SJSA1 (cell line): ENCODE data around the gene RPN2. TPM values are rescaled to one million over a fixed set of nuclear protein-coding genes. Genes with fewer than 3 reads are reported as not detected.
A peak's percentile ranks its signal among the peaks of the same experiment; 100 is the strongest.
"Not testable (repeated sequence)": the region's sequence is repeated elsewhere in the genome, so short reads cannot be mapped to it uniquely, and the experiment has no call there.

Source experiments
- DNase-seq, 2 experiments: peaks; one replicate each; pipeline ENCODE4 v3.0.0-alpha.2; 2015 to 2020; ENCODE audit warnings: low spot score in 2 of 2, low read depth in 1 of 2
- H3K27ac ChIP-seq: fragments of 250-450 bp; sonication (Bioruptor Pico); 2 replicates; pipeline ENCODE4 v1.5.1; 2020; ENCODE audit warnings: mild to moderate bottlenecking, moderate library complexity
- H3K27me3 ChIP-seq: fragments of 250-450 bp; sonication (Bioruptor Pico); replicated peaks from 2 replicates; pipeline ENCODE4 v1.5.1; 2020; ENCODE audit warnings: mild to moderate bottlenecking, moderate library complexity
- H3K36me3 ChIP-seq: fragments of 250-450 bp; sonication (Bioruptor Pico); 2 replicates; pipeline ENCODE4 v1.5.1; 2020; ENCODE audit warnings: mild to moderate bottlenecking
- H3K4me1 ChIP-seq: fragments of 250-450 bp; sonication (Bioruptor Pico); replicated peaks from 2 replicates; pipeline ENCODE4 v1.6.1; 2021; ENCODE audit warnings: mild to moderate bottlenecking
- H3K4me3 ChIP-seq: fragments of 250-450 bp; sonication (Bioruptor Pico); 2 replicates; pipeline ENCODE4 v1.5.1; 2020; ENCODE audit warnings: mild to moderate bottlenecking
- H3K9me3 ChIP-seq: fragments of 250-450 bp; sonication (Bioruptor Pico); replicated peaks from 2 replicates; pipeline ENCODE4 v1.5.1; 2020; ENCODE audit warnings: mild to moderate bottlenecking
- total RNA-seq: library from RNA; depleted of rRNA; stranded (reverse); fragments of >200 nt; shearing (Covaris generic); gene quantifications from 2 replicates; pipeline ENCODE4 v1.2.3, GENCODE V29; 2014; rRNA removed

Gene RPN2
- 353 and 402 TPM in 2 replicates for total RNA-seq

- Histone ChIP-seq H3K27me3 (no peaks in the 10 kb centered on the region), H3K9me3 (no peaks in the 10 kb centered on the region), H3K4me1 (peaks cover 10% of the 10 kb centered on the region), H3K4me3 (peak within 1 kb of the TSS; percentile 86), H3K27ac (peak within 1 kb of the TSS; percentile 99), H3K36me3 (peaks cover 32% of the 10 kb centered on the region)
- peak; percentile 98 to 99 for DNase-seq
Observed at GRCh38 chr20:37178839-37179682, at the start of gene RPN2, which contains the start of gene MROH8. Gene RPN2, plus strand, starts transcription at chr20:37179330. Its CDS starts 27 bp downstream, at chr20:37179357. Gene MROH8, minus strand, starts transcription at chr20:37179548.

DNA sequence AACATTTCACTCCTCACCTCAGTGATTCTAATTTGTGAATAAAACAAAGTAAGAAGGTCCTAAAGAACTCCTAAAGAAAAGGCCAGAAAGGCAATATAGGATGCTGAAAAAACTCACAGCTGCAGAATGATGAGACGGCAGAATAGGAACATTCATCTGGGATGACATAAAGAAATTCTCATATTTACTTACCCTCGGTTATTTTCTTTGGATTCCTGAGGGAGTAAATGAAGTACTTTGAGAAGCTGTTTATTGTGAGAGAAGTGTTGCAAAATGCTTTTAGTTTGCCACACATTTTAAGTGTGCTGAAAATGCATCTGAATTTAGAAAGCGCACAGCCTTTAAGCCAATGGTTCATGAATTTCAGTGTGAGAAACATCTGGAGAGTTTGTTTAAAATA lies 47.6 kb upstream of the RPN2 start:
- H3K4me1 ChIP-seq, result no peaks in the 10 kb centered on the region
- no peak for DNase-seq
- no peak overlapping the region for H3K27ac ChIP-seq
- no peaks in the 10 kb centered on the region for H3K36me3 ChIP-seq
- H3K27me3 ChIP-seq, result 0 out of 2 replicates have a peak, but pooled peaks cover 3% of the 10 kb centered on the region
- no peaks in the 10 kb centered on the region for H3K9me3 ChIP-seq
- H3K4me3 ChIP-seq, result no peak overlapping the region

GRCh38 chr20:37133952-37134351 lies 45.2 kb upstream of the RPN2 start:
- H3K9me3 ChIP-seq, result no peaks in the 10 kb centered on the region
- no peaks in the 10 kb centered on the region for H3K4me1 ChIP-seq
- H3K36me3 ChIP-seq, result no peaks in the 10 kb centered on the region
- H3K4me3 ChIP-seq, result no peak overlapping the region
- 0 out of 2 replicates have a peak, but pooled peaks cover 3% of the 10 kb centered on the region for H3K27me3 ChIP-seq
- DNase-seq, result no peak
- no peak overlapping the region for H3K27ac ChIP-seq

- H3K27ac ChIP-seq, result no peak overlapping the region
- no peaks in the 10 kb centered on the region for H3K9me3 ChIP-seq
- H3K36me3 ChIP-seq, result no peaks in the 10 kb centered on the region
- H3K4me1 ChIP-seq, result no peaks in the 10 kb centered on the region
- DNase-seq, result no peak
- H3K27me3 ChIP-seq, result 0 out of 2 replicates have a peak, but pooled peaks cover 3% of the 10 kb centered on the region
- no peak overlapping the region for H3K4me3 ChIP-seq
Observed at GRCh38 chr20:37137547-37137946, 41.6 kb upstream of the RPN2 start.

DNA sequence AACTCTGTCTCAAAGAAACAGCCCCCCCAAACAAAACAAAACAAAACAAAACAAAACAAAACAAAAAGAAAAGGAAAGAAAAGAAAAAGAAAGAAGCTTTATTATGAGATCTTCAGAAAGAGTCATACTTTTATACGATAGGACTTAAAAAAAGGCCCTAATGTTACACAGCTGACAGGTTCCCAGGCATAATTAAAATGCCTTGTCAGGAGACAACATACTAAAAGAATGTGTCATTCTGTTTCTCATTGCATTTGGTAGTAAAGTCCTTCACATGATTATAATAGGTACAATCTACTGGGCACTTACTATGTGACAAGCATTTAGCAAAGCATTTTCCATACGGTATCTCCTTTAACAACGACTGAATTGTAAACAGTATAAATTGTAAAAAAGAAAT lies 36.4 kb upstream of the RPN2 start:
- Histone ChIP-seq H3K9me3 (no peaks in the 10 kb centered on the region), H3K27ac (no peak overlapping the region), H3K4me1 (no peaks in the 10 kb centered on the region), H3K4me3 (no peak overlapping the region), H3K36me3 (no peaks in the 10 kb centered on the region), H3K27me3 (no peaks in the 10 kb centered on the region)
- peak in 1 of 2 experiments; percentile 12 for DNase-seq

DNA sequence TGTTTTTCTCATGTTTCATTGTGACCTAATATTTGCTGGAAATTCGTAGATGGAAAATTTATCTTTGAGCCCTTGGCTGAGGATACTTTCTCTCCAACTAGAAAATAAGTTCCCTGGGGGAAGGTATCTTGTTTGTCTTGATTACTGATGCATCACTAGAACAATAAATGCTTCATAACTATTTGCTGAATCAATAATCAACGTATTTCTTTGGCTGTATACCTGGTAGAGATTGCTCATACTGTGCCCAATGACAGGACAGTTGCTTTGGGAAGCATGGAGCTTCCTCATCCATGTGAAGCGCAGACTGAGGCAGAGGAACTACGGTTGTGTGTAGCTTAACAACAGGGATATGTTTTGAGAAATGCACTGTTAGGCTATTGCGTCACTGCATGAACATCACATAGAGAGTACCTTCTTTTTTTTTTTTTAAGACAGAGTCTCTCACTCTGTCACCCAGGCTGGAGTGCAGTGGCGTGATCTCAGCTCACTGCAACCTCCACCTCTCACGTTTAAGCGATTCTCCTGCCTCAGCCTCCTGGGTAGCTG lies 34.2 kb upstream of the RPN2 start:
- H3K4me1 ChIP-seq, result no peaks in the 10 kb centered on the region
- H3K27ac ChIP-seq, result no peak overlapping the region
- DNase-seq, result no peak
- H3K9me3 ChIP-seq, result no peaks in the 10 kb centered on the region
- H3K27me3 ChIP-seq, result no peaks in the 10 kb centered on the region
- no peak overlapping the region for H3K4me3 ChIP-seq
- no peaks in the 10 kb centered on the region for H3K36me3 ChIP-seq

GRCh38 chr20:37147250-37147649 lies 31.9 kb upstream of the RPN2 start:
- DNase-seq, result no peak

GRCh38 chr20:37150864-37151263 lies 28.3 kb upstream of the RPN2 start:
- H3K4me3 ChIP-seq, H3K9me3 ChIP-seq, H3K36me3 ChIP-seq, H3K27me3 ChIP-seq, DNase-seq, H3K27ac ChIP-seq, H3K4me1 ChIP-seq: not testable (repeated sequence)

More at GRCh38 chr20:37147250-37147649, 31.9 kb upstream of the RPN2 start:
- Histone ChIP-seq H3K27ac (no peak overlapping the region), H3K9me3 (no peaks in the 10 kb centered on the region), H3K4me3 (no peak overlapping the region), H3K36me3 (no peaks in the 10 kb centered on the region), H3K27me3 (no peaks in the 10 kb centered on the region), H3K4me1 (no peaks in the 10 kb centered on the region)

DNA sequence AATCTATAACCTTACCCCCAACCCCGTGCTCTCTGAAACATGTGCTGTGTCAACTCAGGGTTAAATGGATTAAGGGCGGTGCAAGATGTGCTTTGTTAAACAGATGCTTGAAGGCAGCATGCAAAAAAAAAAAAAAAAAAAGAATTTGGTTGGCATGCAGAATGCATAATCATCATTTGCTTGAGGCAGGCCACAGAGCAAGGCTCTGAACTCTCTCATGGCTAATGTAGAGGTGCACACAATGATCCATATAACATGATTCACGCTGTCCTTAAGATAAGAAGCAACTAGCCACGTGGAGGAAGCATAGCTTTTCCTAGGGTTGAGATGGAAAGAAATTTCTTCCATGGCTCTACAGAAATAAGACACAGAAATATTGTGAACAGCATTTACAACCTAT lies 27.6 kb upstream of the RPN2 start:
- Histone ChIP-seq H3K27me3 (no peaks in the 10 kb centered on the region), H3K9me3 (no peaks in the 10 kb centered on the region), H3K27ac (no peak overlapping the region), H3K4me3 (no peak overlapping the region), H3K36me3 (no peaks in the 10 kb centered on the region), H3K4me1 (no peaks in the 10 kb centered on the region)
- no peak for DNase-seq

GRCh38 chr20:37152284-37152683 lies 26.8 kb upstream of the RPN2 start:
- no peak overlapping the region for H3K27ac ChIP-seq

GRCh38 chr20:37154684-37155298 lies 24.3 kb upstream of the RPN2 start:
- H3K27ac ChIP-seq, result no peak overlapping the region
- no peaks in the 10 kb centered on the region for H3K4me1 ChIP-seq
- no peaks in the 10 kb centered on the region for H3K27me3 ChIP-seq
- H3K36me3 ChIP-seq, result no peaks in the 10 kb centered on the region
- H3K4me3 ChIP-seq, result no peak overlapping the region
- H3K9me3 ChIP-seq, result no peaks in the 10 kb centered on the region
- no peak for DNase-seq

More at GRCh38 chr20:37152284-37152683, 26.8 kb upstream of the RPN2 start:
- H3K36me3 ChIP-seq, result no peaks in the 10 kb centered on the region
- H3K9me3 ChIP-seq, result no peaks in the 10 kb centered on the region
- no peaks in the 10 kb centered on the region for H3K4me1 ChIP-seq
- DNase-seq, result no peak
- no peak overlapping the region for H3K4me3 ChIP-seq
- H3K27me3 ChIP-seq, result no peaks in the 10 kb centered on the region

- Histone ChIP-seq H3K9me3 (no peaks in the 10 kb centered on the region), H3K27ac (no peak overlapping the region), H3K4me3 (no peak overlapping the region), H3K27me3 (no peaks in the 10 kb centered on the region), H3K4me1 (no peaks in the 10 kb centered on the region), H3K36me3 (no peaks in the 10 kb centered on the region)
- DNase-seq, result no peak
Observed at GRCh38 chr20:37155987-37156386, 23.1 kb upstream of the RPN2 start.

GRCh38 chr20:37158248-37158647 lies 20.9 kb upstream of the RPN2 start:
- Histone ChIP-seq H3K4me3 (no peak overlapping the region), H3K9me3 (no peaks in the 10 kb centered on the region), H3K36me3 (no peaks in the 10 kb centered on the region), H3K27ac (no peak overlapping the region), H3K4me1 (no peaks in the 10 kb centered on the region), H3K27me3 (no peaks in the 10 kb centered on the region)
- DNase-seq, result no peak

DNA sequence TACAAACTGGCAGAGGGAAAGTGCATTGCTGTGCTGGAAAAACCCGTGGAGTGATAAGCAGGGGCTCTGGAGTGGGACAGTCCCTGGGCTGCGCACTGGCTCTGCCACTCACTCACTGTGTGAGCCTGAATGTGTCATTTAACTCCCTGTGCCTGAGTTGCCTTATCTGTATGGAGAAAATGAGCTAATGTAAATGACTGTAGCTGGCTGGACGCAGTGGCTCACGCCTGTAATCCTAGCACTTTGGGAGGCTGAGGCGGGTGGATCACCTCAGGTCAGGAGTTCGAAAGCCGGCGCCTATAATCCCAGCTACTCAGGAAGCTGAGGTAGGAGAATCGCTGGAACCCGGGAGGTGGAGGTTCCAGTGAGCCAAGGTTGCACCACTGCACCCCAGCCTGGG lies 18.4 kb upstream of the RPN2 start:
- H3K27me3 ChIP-seq, result no peaks in the 10 kb centered on the region
- no peaks in the 10 kb centered on the region for H3K36me3 ChIP-seq
- H3K4me1 ChIP-seq, result no peaks in the 10 kb centered on the region
- no peaks in the 10 kb centered on the region for H3K9me3 ChIP-seq
- no peak for DNase-seq
- H3K4me3 ChIP-seq, result no peak overlapping the region
- H3K27ac ChIP-seq, result no peak overlapping the region
